Measurements from ENCODE around the gene ACIN1. TPM values are rescaled to one million over a fixed set of nuclear protein-coding genes. Genes with fewer than 3 reads are reported as not detected.

Gene ACIN1
- total and polyA plus RNA-seq, 12 donors, result 35.7 to 119 (median 68.0) TPM

DNA sequence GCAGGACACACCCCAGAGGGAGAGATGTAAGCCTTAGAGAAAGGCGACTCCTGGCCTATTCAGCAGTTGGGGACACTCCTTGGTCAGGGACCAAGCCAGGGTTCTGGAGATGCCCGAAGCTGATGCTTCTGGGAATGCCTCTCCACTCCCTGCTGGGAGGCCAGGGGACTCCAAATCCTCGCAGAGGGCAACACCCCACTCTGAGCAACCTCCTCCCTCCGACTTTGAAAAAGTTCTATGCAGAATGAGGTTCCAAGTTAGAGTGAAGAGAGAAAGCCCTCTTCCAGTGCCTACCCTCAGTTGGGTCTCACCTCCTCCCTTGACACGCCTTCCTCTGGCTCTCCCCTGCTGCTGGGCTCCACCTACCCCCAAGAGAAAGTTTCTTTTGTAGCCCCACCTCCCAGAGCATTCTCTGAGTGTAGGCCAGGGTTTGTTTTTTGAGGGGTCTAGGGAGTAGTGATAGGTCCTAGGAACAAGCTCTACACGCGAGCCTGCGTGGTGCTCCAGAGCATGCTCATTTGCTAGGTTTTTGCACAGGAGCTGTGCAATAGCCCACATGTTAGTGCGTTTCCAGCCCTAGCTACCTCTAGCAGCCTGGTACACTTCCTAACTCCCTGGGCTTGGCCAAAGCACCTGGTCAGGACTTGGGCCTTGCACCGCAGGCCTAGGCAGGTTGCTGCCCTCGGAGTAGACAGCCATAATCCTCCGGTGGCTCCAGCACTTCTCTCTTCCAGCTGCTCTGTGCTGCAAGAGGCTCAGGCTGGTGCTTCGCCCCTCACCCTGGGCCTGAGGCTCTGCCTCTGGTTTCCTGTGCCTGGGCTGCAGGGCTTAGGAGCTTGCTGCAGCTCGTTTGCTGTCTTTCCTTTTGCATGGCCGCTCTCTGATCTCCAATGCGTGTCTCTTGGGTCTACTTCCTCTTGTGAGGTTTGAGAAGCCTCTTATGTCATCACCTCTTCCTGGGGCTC lies 24.7 kb upstream of the ACIN1 start:
- Histone ChIP-seq H3K27me3 (peaks cover 0 to 8% (median 0%) of the 10 kb centered on the region in 7 donors), H3K27ac (peak overlapping the region in 1 of 10 donors; percentile 80), H3K36me3 (no peaks in the 10 kb centered on the region), H3K4me3 (peak overlapping the region in 1 of 10 donors; percentile 41), H3K9me3 (no peaks in the 10 kb centered on the region), H3K4me1 (peaks cover 0 to 60% (median 7%) of the 10 kb centered on the region in 9 donors)
- intact Hi-C loops (cut with DNase I), result loop anchor here (1.0 to 10.0 kb wide), 8 partner anchors 38 to 185 kb away; partner anchors contain the start of genes BCL2L2 (in 1 of the 10), PPP1R3E (in 1 of the 10) and SLC7A8 (in 1 of the 10)
- no peak for DNase-seq
- ATAC-seq, result no peak
- TF ChIP-seq, protein P1, sequence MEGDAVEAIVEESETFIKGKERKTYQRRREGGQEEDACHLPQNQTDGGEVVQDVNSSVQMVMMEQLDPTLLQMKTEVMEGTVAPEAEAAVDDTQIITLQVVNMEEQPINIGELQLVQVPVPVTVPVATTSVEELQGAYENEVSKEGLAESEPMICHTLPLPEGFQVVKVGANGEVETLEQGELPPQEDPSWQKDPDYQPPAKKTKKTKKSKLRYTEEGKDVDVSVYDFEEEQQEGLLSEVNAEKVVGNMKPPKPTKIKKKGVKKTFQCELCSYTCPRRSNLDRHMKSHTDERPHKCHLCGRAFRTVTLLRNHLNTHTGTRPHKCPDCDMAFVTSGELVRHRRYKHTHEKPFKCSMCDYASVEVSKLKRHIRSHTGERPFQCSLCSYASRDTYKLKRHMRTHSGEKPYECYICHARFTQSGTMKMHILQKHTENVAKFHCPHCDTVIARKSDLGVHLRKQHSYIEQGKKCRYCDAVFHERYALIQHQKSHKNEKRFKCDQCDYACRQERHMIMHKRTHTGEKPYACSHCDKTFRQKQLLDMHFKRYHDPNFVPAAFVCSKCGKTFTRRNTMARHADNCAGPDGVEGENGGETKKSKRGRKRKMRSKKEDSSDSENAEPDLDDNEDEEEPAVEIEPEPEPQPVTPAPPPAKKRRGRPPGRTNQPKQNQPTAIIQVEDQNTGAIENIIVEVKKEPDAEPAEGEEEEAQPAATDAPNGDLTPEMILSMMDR (IDR thresholded peaks at IDR 0.05), result no peak
- 75 to 78% methylated on average over 16 of the region's 16 CpGs for WGBS, 2 donors

- H3K9me3 ChIP-seq, result no peaks in the 10 kb centered on the region
- WGBS, 2 donors, result 81 to 83% methylated on average over 32 of the region's 32 CpGs
- ATAC-seq (no peak), DNase-seq (no peak)
- H3K4me1 ChIP-seq, result peaks cover 0 to 65% (median 10%) of the 10 kb centered on the region in 9 donors
- TF ChIP-seq, protein P1 (IDR thresholded peaks at IDR 0.05), result no peak
- H3K4me3 ChIP-seq, result peak within 1 kb of the TSS in 1 of 10 donors; percentile 41
- H3K36me3 ChIP-seq, result no peaks in the 10 kb centered on the region
- intact Hi-C loops (cut with DNase I), result no loop called here
- H3K27ac ChIP-seq, result peak within 1 kb of the TSS in 1 of 10 donors; percentile 80
- peaks cover 0 to 11% (median 0%) of the 10 kb centered on the region in 7 donors for H3K27me3 ChIP-seq
Measured at GRCh38 chr14:23118506-23119362, 23.8 kb upstream of the ACIN1 start, which contains the start of gene CEBPE. Gene CEBPE (minus strand): TSS chr14:23119255. CDS start chr14:23119091, 164 bp downstream.

GRCh38 chr14:23117371-23118020 lies 22.6 kb upstream of the ACIN1 start:
- DNase-seq (no peak), ATAC-seq (no peak)
- intact Hi-C loops (cut with DNase I), result no loop called here
- H3K36me3 ChIP-seq, result no peaks in the 10 kb centered on the region
- H3K27me3 ChIP-seq, result peaks cover 0 to 18% (median 0%) of the 10 kb centered on the region in 7 donors
- 88% methylated on average over 32 of the region's 32 CpGs for whole genome bisulfite sequencing, 2 donors
- H3K9me3 ChIP-seq, result no peaks in the 10 kb centered on the region
- H3K4me3 ChIP-seq, result peak overlapping the region in 1 of 10 donors; percentile 41
- H3K4me1 ChIP-seq, result peaks cover 0 to 71% (median 10%) of the 10 kb centered on the region in 9 donors
- peak overlapping the region in 1 of 10 donors; percentile 80 for H3K27ac ChIP-seq
- TF ChIP-seq, protein P1 (IDR thresholded peaks at IDR 0.05), result no peak

Measured in heart right ventricle (tissue), 16 donors.